Activated T-cell treated with anti-CD3 and anti-CD28 coated beads, Interleukin-2, amount 50 U/mL, for 1 hour (primary cell): ENCODE results near the gene JPH3.
"Not testable (repeated sequence)": the region's sequence is repeated elsewhere in the genome, so short reads cannot be mapped to it uniquely, and the experiment has no call there.

ENCODE experiments used
- DNase-seq: peaks from one replicate; pipeline ENCODE4 v3.0.0-alpha.2; 2020

Gene JPH3

DNA sequence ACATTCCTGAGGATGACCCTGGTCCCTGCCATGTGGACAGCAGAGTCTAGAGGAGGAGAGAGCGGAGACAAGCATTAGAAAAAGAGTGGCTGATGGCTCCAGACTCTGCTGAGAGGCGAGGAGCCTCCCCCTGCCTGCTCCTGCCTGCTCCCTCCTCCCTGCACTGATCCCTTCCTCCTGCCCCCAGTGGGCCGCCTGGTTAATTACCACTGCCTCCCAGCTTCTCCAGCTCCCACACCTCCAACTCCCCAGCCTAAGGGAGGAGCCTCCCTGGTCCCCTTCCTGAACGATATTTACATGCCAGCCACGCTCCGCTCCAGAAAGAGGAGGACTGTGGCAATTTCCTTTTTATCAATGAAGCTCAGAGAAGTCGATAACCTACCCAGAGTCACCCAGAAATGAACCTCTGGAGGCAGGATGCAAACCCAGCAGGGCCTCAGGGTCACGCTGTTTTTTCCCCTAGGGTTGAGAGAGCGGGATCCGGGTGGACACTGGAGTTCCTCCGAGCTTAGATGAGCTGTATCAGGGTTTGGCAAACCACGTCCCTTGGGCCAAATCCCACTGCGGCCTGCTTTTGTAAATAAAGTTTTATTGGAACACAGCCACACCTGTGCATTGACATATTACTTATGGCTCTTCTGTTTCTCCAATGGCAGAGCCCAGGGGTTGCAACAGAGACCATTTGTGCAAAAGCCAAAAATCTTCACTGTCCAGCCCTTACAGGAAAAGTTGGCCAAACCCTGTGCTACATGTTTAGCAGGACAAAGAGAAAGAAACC is 27.1 kb upstream of the JPH3 start:
- DNase-seq, result no peak

DNA sequence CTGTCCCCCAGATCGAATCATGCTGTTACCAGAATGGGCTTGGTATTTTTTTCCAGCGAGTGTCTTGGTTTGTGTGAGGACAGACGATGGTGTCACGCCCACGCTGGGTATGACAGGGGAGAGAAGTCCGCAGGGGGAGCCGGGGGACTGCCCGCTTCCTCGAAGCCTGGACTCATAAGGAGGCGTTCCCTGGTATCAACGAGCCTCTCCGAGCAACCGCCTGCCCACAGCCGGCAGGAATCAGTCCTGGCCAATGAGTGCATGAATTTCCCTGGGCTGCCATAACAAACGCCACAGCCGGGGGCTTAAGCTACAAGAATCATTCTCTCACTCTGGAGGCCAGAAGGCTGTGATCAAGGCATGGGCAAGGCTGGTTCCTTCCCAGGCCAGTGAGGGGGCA is 26.1 kb upstream of the JPH3 start:
- DNase-seq, result no peak

DNA sequence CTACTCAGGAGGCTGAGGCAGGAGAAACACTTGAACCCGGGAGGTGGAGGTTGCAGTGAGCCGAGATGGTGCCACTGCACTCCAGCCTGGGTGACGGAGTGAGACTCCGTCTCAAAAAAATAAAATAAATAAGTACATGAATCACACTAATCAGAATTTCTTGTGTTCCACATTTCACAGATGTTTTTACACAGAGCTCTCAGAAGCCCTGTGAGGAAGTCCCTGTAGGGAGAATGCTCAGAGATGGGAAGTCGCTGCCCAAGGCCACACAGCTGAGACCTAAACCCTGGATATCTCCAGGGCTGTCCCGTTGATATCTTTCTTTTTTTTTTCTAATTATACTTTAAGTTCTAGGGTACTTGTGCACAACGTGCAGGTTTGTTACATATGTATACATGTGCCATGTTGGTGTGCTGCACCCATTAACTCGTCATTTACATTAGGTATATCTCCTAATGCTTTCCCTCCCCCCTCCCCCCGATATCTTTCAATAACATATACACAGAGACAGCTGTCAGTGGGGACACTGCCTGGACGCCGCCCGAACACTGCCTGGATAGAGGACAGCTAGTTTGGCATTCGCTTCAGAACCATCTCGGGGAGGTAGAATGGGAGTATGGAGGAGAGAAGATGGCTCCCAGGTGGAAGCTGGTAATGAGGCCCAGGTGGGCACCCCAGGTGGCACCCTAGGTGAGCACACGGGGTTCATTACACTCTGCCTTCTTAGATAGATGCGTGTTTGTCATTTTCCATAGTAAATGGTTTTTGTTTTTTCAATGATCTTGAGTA is 24.0 kb upstream of the JPH3 start:
- not testable (repeated sequence) for DNase-seq

DNA sequence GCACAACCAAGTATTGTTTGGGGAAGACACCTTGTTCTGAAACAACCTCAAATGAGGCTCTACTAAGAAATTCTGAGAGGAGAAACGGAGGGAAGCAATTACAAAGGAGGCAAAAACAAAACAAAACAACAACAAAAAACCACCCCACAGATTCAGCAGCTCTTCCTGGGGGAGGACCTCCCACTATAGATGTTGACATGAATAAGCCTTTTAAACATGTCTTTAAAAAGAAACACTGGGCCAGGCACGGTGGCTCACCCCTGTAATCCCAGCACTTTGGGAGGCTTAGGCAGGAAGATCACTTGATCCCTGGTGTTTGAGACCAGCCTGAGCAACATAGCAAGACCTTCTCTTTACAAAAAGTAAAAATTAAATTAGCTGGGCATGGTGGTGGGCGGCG is 22.6 kb upstream of the JPH3 start:
- DNase-seq, result no peak

DNA sequence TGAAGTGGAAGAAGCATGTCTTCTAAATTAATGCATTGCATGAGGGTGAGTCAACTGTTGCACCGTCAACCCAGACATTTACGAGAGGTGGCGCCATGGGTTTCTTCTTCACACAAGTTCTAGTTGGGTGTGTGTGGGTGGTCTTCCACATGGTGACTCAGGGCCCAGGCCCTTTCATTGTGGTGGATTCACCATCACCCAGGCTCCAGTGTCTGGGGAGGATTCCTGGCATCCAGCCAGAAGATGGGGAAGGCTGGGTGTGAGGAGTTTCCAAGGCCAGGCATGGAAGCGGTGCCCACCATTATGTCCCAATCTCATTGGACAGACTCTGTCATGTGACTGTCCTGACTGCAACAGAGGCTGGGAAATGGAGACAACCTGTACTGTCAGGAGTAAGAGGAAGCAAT is 21.4 kb upstream of the JPH3 start:
- no peak for DNase-seq

DNA sequence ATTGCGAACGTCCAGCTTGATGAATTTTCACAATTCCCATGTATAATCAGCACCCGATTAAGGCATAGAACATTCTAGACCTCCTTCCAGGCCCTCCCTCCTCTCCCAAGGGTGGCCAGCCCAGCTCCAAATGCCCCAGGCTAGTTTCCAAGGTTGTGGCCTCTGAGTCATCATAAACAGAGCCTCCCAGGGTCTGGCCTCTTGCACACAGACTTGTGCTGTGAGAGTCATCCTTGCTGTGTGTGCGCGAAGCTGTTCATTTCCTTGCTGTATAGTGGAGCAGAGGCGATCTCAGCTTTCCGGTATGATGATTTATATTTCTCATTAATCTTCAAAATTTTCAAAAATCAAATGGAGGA is 20.5 kb upstream of the JPH3 start:
- no peak for DNase-seq

DNA sequence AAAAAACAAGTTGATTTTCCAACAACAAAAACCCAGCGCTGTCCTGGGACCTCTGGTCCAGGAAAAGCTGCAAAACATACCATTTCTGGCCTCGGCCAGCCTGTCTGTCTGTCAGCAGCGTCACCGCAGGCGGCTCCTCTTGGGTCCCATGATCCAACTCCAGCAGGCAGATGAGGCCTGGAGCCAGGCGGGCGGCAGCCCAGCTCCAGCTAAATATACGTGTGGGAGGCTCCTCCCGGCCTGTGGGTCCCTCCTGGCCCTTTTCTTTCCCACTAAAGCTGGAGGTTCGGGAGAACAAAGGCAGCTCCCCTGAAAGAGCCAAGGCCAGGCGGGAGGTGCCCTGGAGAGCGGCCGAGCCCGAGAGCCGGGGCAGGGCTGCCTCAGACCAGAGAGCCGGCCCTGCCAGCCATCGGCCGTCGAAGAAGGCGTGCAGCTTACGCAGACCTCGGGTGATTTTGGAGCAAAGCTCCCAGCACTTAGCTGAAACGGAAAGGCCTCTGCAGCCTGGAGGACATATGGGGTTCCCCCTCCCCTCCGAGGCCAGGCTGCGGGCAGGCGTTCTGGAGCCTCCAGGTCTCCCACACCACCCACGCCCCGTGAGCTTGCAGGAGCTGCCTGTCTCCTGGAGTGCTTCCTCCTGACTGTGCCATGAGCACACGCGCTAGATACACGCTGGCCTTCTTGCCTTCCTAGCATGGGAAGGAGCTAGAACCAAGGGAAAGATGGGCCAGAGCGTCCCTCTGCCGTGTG is 19.9 kb upstream of the JPH3 start:
- no peak for DNase-seq

DNA sequence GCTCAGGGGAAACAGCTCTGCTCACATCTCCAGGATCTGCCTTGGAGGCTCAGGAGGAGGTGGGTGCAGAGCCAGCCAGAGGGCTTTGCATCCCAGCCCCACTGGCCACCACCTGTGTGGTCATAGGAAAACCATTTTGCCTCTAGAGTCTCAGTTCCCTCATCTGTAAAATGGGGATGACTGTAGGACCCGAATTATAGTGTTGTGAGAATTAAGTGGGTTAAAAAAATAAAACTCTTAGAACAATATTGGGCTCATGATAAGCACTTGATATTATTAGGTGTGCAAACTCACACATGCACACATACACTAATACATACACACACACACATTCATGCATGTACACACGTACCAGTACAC is 19.4 kb upstream of the JPH3 start:
- DNase-seq, result no peak

DNA sequence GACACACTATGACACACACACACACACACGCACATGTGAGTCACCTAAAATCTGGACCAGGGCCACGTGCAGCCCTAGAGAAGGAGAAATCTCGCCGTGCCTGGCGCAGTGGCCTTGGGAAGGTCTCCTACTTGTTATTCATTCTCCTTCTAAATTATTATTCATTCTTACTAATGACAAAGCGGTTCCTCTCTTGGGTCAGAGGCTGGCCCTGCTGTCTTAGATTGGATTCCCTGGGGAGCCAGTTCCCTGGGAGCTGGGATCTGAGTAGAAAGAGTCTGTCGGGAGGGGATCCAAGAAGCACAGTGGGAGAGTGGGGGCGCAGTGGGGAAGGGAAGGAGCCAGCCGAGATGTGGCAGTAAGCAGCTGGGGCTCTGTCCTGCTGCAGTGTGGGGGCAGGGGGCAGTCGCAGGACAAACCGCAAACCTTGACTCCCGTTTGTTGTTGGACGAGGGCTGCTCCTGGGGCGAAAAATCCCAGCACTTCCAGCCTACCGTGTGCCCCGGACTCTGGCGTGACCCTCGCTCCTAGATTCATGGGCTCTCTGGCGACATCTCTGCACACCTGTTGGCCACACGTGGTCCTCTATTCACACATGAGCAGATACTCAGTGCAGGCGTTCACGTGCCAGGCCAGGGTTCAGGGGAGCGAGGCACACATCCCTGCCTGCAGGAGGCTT is 18.7 kb upstream of the JPH3 start:
- DNase-seq, result no peak

DNA sequence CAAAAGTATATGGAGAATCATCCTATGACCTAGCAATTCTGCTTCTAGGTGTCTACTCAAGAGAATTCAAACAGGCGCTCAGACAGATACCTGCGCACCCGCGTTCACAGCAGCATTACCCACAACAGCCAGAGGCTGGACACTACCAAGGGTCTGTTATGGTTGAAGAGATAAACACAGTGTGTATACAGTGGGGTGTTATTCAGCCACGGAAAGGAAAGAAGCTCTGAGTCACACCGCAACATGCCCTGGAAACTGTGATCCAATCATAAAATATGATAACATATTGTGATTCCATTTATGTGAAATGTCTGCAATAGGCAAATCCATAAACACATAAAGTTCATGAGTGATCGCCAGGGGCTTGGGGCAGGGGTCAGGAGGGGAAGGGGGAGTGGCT is 18.0 kb upstream of the JPH3 start:
- DNase-seq, result no peak

DNA sequence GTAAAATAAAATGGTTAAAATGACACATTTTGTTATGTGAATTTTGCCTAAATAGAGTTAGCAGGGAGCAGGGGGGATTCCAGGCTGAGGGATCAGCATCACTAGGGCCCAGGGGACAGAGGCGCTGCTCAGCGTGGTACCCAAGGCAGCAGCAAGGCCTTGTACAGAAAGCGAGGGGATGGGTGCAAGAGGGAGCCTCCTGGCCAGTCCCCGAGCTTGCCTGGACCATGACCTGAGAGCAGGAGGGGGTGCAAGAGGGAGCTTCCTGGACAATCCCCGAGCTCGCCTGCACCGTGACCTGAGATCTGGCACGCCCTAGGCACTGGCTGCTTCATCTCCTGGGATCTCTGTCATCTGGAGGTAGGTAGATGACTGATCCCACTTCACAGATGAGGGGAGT is 17.3 kb upstream of the JPH3 start:
- no peak for DNase-seq

DNA sequence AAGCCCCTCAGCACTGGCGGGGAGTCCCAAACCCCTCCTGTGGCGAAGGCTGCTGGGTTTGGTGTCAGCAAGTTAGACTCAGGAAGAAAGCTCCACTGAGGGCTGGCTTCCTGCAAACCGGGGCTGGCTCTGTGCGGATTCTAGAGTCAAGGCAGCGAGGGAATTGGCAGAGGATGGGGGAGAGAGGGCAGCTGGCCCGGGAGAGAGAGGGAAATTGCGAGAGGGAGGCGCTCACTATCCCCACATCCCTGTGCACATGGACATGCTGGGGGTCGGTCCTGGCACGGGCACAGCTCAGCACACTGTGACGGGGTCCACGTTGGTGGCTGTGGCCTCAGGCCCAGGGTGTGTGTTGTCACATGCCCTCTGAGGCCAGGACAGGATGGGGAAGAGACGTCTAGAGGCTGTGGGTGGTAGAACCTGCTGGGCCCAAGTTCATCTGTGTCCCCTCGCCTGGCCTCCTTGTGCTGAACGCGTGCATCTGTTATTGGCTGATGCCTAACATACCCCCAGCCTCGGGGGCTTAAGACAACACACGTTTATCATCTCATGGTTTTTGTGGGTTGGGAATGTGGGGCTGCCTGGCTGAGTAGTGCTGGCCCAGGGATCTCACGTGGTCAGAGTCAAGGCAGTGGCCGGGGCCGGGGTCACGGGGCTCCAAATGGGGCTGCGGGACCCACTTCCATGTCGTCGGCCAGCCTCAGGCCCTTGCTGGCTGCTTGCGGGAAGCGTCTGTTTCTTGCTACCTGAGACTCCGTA is 16.7 kb upstream of the JPH3 start:
- no peak for DNase-seq

DNA sequence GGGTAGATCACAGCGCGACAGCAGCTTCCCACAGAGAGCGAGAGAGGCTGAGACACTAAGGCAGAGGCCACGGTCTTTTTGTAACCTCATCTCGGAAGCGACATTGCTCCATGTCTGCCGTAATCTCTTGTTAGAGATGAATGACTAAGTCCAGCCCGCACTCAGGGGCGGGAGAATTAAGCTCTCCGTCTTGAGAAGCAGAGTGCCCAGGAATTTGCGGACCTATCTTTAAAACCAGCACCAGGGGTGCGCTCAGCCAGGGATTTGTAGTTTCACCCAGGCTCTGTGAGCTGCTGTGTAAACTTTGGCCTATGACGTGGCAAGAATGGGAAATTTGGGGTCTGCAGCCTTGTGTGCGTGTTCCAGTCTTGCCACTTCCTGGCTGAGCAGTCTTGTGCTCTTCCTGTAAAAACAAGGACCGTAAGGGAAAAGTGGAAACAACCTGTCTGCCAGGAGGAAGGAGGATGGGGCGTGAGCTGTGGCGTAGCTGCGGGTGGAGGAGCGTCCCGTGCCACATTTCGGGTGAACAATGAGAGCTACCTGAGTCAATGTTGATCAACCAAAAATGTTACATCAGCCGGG is 16.0 kb upstream of the JPH3 start:
- no peak for DNase-seq

DNA sequence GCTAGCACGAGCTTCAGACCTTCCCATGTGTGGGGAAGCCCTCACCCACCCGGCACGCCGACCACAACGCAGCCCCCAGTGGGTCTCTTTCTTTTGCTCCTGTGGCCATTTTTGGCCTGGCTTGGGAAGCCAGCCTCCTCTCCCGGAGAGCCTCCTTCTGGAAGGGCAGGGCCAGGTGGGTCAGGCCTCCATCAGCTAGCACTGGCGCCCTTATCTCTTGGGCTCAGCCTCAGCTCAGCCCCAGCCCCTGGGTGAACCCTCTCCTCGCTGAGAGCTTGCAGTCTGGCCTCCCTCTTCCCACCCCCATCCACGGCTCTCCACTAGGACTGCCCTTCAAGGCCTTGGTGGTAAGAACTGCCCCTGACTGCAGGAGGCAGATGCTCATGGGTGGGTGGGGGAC is 14.7 kb upstream of the JPH3 start:
- DNase-seq, result no peak

DNA sequence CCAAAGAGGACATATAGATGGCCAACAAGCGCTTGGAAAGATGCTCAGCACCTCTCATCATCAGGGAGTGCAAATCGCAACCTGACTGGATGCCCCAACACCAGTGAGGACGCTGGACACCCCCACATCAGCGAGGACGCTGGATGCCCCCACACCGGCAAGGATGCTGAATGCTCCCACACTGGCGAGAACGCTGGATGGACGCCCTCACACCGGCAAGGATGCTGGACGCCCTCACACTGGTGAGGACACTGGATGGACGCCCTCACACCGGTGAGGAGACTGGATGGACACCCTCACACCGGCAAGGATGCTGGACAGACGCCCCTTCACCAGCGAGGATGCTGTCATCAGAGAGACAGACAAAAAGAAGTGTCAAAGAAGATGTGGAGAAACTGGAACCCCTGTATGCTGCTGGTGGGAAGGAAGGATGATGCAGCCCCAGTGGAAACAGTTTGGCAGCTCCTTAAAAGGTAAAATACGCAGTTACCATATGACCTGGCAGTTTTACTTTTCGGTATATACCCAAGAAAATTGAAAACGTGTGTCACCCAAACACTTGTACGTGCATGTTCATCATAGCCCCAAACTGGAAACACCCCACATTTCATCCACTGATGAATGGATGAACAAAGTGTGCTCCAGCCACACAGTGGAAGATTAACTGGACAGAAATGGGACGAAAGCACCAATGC is 10.1 kb upstream of the JPH3 start:
- no peak for DNase-seq

DNA sequence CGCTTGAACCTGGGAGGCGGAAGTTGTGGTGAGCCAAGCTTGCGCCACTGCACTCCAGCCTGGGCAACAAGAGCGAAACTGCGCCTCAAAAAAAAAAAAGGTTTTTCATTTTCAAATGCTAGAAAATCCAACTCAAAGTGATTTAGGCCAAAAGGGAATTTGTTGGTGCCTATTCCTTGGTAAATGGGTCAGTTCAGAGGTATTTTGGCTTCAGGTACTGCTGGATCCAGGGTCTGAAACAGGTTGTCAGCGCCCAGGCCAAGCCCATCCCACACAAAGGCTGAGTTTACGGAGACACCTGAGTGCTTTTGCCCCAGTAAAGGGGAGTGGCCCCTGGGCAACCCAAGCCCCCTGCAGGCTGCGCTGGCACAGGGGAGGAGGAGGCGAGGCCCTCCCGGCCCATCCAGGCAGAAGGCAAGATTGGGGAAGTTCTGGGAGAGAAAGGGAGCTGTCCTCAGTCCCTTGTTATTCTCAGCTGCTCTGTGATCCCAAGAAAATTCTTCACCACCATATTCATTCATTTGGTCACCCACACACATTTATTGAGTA is 8.5 kb upstream of the JPH3 start:
- DNase-seq, result no peak

DNA sequence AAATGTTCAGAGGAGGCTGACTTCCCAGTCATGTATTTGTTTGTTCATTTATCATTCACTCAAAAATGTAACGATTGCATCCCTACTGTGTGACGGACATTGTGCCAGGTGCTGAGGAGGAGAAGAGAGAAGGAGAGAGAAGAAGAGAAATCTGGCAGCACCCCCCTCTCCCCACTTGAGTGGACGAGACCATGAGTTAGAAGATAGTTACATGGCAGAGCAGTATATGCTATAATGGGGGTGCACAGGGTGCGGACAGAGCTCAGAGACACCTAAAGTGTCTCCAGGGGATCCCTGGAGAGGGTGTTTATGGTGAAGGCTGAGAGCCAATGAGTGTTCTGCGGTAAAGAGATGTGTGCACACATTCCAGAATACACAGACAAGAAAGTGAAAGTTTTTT is 6.6 kb upstream of the JPH3 start:
- no peak for DNase-seq

DNA sequence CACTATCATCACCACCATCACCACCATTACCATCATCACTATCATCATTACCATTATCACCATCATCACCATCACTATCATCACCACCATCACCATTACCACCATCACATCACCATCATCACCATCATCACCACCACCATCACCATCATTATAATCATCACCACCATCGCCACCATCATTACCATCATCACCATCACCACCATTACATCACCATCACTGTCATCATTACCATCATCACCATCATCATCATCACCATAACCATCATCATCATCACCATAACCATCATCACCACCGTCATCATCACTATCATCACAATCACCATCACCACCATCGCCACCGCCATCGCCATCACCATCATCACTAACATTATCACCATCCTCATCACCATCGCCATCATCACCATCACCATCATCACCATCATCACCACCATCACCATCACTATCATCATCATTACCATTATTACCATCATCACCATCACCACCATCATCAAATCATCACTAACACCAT is 4.9 kb upstream of the JPH3 start:
- DNase-seq, result no peak

DNA sequence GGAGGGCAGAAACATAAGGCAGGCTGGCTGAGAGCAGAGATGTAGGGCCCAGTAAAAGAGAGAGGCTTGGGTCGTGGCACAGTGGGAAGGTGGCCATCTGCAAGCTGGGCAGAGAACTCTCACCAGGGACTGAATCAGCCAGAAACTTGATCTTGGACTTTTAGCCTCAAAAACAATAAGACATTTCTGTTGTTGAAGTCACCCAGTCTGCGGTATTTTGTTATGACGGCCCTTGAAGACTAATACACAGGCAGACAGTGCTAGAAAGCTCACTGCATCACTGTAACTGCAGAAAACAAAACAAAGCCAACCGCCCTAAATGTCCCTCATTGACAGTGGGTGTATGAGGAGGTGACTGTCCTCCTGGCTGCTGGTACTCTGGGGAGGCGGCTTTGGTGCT is 3.9 kb upstream of the JPH3 start:
- DNase-seq, result no peak

DNA sequence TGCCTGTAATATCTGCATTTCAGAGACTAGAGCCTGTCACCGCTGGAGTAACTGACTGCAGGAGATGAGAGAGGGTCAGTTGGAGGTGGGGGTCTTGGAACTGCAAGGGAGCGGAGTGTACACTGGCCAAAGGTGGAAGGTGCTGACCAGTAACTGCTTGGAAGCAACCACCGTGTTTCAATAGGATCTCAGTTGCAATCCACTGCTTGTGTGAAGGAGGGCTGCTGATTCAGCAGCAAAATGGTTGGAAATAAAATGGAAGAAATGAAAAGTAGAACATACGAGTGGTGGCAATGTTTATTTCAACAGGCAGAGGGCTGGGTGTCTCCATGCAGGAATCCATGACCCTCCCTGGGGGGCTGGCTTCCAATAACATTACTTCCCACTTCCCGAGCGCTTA is 2.1 kb upstream of the JPH3 start:
- no peak for DNase-seq

DNA sequence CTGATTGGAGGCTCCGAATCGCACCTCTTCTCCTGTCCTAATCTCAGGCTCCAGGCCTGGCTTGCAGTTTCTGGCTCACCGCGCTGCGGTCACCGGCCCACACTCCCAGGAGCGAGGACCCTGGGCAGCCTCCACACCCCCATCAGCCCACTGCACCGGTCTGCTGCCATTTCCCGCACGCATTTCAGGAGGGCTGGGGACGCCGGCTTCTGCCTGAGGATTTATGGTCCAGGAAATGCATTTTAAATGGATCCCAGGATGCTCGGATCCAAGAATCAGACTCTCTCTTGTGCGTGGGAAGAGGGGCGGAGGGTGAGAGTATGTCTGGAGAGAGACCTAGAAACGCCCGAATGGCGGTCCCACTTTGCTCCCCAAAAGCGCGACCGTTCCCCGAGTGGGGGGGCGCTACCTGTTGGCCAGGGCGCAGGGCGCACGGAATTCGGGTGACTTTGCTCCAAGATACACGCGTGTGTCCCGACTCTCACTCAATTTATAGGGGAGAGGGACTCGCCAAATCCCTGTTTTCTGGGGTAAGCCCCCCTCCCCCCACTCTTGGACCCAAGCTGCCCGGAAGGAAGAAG is 817 bp upstream of the JPH3 start:
- no peak for DNase-seq
